ENCODE results near the gene USP24.

- TF ChIP-seq CTCF (IDR thresholded peaks at IDR 0.05), result no peak
- no peak for TF ChIP-seq POLR2AphosphoS5 (IDR thresholded peaks at IDR 0.05; ENCODE audit: insufficient read depth in 1 of 2, low read depth in 1 of 2)
- no peak for TF ChIP-seq POLR2A (IDR thresholded peaks at IDR 0.05)
Observed at GRCh38 chr1:55050283-55050682, 164.9 kb downstream of the USP24 start.
